Activated CD4-positive, CD25-positive, alpha-beta regulatory T cell treated with anti-CD3 and anti-CD28 coated beads, Interleukin-2, amount 50 U/mL, for 16 hours (primary cell): Measurements from ENCODE around the gene DCP1A.
"Not testable (repeated sequence)": the region's sequence is repeated elsewhere in the genome, so short reads cannot be mapped to it uniquely, and the experiment has no call there.

ENCODE experiments used
- DNase-seq: peaks from one replicate; pipeline ENCODE4 v3.0.0-alpha.2; 2020; ENCODE audit warnings: low read depth, low spot score

The DCP1A gene

DNA sequence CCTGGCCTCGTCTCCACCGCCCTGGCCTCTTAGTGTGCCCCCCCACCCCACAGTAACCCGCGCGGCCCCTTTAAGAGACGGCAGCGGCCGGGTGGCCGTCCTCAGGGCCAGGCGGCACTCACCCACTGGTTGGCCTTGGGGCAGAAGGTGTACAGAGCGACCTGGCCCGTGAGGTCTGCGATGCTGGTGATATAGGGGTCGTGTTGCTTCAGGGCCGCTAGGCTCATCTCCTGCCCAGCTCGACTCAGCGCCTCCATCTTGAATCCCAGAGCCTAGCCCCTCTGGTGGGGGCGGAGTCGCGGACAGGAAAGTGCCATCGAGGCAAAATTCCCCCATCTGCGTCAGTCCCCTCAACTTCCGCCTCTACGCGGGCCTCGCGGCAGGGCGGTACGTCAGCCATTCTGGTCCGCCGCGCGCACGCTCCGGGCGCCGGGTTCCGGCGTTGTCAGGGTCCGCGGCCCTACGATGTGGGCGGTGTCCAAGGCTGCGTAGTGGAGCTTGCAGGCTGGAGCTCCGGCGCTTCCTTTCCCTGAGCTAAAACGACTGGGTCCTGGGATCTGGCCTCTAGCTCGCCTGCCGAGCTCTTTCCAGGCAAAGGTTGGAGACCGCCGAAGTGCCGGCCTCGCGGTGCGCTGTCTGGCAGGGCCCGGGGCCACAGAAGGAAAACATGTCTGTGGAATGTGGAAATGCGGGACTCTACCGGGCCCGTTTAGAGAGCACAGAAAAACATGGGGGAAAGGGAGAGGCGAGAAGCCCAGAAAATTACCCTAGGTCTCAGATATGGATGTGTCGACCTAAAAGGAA lies at the start of gene DCP1A:
Gene DCP1A, minus strand, starts transcription at position 283 of the 804 bp plus-strand sequence. Its CDS starts 26 bp downstream, at position 257.
- peak; percentile 90 for DNase-seq

DNA sequence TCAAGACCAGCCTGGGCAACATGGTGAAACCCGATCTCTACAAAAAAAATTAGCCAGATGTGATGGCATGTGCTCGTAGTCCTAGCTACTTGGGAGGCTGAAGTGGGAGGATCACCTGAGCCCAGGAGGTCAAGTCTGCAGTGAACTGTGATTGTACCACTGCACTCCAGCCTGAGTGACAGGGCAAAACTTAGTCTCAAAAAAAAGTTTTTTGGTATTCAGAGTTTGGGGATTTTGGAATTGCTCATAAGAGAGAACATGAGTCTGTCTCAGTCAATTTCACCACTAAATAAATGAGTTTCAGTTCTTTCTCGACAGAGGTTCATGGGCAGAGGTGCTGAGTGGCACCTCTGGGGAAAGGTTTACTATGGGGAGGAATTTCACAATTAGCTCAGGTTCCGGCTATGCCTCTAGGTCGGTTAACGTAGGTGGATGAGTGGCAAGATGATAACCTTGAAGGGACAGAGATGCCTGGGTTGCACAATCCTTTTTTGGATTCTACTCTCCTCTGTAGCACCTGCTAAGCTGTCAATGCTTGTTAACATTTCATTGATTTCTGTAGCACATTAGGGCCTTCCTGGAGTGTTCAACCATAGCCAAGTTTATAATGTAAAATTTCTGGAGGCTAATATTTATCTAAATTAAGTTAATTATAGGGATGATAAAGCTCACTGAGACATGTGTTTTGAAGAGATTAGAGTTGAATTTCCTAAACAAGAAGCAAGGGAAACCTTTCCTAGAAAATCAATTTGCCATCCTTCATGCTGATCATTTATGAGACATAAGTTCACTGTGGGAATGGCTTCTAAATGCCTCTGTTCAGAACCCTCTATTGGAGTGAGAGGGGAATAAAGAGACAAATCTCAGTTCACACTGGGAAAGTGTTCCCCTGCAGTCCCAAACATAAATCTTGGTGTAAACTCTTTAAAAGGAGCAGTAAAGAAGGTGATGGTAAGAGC lies 37.4 kb upstream of the DCP1A start:
- no peak for DNase-seq

DNA sequence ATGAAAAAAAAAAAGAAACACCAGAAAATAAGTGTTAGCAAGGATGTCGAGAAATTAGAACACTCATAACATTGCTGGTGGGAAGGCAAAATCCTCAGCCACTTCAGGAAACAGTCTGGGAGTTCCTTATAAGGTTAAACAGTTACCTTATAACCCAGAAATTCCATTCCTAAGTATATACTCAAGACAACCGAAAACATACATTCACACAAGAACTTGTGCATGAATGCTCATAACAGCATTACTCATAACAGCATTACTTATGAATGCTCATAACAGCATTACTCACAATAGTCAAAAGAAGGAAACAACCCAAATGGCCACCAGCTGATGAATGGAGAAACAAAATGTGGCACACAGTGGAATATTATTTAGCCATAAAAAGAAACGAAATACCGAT lies 34.8 kb upstream of the DCP1A start:
- no peak for DNase-seq

DNA sequence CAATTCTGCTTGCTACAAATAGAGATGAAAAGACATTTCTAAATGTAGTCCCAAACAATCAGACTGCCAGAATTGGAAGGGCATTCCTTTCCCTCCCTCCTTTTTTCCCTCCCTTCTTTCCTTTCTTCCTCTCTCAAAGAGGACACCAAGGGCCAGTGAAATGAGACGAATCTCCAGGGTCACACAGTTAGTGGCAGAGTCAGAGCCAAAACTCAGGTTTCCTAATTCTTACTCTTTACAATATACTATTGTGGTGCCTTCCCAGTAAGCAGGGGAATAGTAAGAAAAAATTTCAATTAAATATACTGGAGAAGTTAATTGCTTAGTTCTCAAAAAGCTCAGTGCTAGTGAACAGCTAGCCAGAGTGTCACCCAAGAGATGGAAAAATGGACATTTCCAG lies 33.0 kb upstream of the DCP1A start:
- DNase-seq = no peak

DNA sequence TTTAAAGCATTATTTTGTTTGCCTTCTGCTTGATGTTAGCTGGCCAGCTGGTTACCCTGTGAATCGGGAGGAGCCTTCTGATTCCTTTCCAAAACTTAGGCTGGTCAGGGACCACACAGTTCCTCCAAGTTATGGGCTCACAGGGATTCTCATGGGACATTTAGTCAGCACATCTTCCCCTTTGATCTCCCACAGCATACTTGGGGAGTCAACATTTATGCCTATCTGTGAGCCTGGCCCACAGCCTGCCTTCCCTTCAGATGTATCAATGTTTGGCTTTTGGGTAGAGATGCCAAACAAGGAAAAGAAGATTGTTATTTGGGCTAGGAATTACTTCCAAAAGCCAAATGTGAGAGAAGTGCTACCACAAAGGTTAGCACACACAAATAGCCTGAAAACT lies 32.6 kb upstream of the DCP1A start:
- no peak for DNase-seq

DNA sequence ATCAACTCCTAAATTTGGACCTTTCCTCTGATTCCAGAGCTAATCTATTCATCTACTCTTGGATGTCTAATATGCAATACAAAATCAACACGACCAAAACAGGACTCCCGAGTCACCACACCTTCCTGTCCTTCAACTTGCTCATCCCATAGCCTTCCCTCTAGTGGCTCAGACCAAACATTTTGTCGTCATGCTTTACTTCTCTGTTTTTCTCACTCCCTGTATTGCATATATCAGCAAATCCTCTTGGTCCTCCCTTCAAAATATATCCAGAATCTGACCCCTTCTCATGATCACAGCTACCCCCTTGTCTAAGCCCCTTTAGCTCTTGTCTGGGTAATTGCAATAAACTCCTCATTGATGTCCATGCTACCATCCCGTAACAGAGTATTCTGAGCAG lies 30.5 kb upstream of the DCP1A start:
- no peak for DNase-seq

DNA sequence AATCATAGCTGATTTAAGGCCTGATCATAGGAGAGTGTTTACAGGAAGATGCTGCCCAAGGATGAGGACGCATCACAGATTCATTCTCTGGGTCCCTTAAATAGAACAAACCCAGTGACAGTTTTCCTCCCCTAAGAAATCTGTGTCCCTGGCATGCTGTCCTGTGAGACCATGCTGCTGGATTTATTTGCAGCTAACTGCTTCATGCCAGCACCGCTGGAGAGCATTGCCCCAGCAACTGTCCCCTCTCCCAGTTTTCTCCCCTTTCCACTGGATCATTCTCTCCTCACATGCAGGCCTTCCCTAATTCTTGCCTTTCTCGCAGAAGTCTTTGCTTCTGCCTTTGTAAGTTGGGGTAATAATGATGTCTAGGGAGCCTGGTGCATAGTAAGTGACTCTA lies 29.3 kb upstream of the DCP1A start:
- DNase-seq = no peak

DNA sequence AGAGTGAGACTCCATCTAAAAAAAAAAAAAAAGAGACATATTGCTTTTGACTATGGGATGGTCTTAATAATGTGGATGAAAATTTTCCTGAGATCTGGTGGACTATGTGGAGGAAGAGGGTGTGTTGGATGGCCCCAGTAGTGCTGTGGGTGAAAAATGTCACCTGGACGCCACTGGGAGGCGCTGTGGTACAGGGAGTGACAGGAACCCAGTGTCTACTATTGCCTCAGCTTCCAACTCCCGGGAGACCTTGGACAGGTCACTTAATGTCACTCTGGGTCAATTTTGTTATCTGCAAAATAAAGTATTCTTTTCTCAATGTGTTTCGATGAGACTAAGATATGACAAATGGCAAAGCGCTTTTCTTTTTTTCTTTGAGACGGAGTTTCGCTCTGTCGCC lies 27.7 kb upstream of the DCP1A start:
- DNase-seq = no peak

DNA sequence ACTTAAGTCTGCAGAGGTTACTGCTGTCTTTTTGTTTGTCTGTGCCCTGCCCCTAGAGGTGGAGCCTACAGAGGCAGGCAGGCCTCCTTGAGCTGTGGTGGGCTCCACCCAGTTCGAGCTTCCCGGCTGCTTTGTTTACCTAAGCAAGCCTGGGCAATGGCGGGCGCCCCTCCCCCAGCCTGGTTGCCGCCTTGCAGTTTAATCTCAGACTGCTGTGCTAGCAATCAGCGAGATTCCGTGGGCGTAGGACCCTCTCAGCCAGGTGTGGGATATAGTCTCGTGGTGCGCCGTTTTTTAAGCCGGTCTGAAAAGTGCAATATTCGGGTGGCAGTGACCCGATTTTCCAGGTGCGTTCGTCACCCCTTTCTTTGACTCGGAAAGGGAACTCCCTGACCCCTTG lies 23.4 kb upstream of the DCP1A start:
- not testable (repeated sequence) for DNase-seq

DNA sequence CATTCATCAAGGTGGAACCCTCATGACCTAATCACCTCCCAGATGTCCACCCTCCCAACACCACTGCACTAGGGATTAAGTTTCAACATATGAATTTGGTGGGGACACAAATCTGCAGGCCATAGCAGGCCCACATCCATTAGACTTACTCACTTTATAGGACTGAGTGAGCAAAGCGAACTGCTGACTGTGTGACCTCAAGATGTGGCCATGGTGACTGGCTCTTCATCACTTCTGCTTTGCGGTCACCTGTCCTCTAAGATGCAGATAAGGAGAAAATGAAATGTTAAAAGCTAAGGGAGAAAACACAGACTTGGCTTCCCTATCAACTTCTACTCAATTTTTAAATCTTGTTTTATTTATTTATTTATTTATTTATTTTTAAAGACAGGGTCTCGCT lies 14.5 kb upstream of the DCP1A start:
- DNase-seq = no peak

DNA sequence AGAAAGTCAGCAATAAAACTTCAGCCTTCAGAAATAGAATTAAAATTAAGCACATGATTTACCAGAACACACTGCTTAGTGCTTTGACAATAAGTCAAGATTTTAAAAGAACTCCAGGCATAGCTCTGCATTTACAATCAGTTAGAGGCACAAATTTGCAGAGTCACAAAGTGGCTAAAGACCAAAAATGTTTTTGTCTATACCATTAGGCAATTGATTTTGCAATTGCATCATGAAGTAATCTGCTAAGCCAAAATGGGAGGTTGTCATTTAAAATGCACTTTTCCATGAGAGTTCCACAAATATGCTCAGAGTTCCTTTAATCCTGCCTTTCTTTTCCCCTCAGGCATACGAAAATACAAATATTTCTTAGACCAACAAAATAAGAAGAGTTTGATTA lies 10.1 kb upstream of the DCP1A start:
- DNase-seq = no peak

DNA sequence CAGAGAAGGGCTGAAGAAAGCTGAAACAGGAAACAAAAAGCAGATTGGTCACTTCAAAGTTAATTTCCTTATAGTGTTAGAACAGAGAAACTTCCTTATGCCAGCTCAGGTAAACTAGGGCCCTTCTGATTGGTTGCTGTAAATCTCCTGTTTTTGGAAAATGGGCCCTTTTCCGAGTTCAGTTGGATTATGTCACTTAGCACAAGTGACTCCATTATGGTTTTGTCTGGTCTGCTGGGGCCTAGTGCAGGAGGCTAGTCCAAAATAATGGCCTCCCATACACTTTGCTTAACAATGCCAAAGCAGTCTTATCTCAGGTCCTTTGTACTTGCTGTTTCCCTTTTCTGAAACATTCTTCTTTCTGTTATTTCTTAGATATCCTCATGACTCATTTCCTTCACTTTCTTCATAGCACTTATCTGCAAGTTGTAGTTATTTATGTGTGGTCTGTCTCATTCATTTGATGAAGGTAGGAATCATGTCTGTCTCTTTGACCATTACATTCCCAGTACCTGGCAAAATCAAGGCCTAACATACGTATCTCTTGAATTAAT lies 7.7 kb upstream of the DCP1A start:
- DNase-seq = no peak

DNA sequence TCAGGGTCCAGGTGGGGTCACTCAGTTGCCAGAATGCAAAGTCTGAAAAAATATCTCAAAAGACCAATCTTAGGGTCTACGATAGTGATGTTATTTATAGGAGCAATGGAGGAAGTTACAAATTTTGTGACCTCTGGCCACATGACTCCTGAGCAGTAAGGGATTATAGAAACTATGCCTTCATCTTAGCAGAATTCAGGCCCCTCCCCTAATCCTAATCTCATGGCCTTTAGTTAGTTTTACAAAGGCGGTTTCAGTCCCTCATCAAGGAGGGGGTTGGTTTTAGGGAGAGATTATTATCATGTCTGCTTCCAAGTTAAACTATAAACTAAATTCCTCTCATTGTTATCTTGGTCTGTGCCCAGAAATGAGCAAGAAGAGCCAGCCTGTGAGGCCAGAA lies 5.9 kb upstream of the DCP1A start:
- DNase-seq = no peak

DNA sequence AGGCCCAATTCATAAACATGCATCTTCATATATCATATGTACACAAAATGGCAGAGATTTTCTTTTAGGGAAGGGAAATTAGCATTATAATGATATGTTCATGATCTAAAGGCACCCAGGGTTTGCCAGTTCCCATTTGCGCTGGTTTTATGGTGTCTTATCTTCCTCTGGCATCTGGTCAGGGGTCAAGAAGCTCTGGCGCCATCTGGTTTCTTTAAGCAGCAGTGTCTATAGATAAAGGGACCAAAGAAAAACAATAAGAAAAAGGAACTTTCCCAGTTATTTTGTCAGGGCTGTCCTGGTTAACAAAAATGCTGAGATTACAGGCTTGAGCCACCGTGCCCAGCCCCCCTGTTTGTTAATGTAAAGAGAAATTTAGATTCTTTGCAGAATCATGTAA lies 3.3 kb upstream of the DCP1A start:
- DNase-seq = no peak

DNA sequence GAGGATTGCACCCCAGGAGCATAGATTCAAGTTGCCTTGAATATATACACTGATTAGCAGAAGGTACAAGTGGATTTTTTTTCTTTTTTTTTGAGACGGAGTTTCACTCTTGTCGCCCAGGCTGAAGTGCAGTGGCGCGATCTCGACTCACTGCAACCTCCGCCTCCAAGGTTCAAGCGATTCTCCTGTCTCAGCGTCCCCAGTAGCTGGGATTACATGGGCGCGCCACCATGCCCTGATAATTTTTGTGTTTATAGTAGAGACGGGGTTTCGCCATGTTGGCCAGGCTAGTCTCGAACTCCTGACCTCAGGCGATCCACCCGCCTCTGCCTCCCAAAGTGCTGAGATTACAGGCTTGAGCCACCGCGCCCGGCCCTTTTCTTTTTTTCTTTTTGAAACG lies 775 bp upstream of the DCP1A start:
- DNase-seq = not testable (repeated sequence)

DNA sequence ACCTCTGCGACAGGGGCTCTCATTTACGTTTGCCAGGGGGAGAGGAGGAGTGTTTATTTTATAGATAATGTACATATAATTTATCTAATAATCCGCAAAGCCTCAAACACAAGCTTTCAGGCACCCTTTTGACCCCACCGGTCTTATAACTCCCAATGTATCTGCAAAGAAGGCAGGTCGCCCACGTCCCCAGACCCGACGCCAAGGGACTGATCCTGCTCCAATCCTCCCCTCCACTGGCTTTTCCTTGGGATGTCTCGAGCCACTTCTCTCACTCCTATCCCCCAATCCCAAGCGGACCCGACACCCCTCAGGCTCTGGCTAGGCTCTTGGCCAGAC lies 452 bp downstream of the DCP1A start:
- no peak for DNase-seq

DNA sequence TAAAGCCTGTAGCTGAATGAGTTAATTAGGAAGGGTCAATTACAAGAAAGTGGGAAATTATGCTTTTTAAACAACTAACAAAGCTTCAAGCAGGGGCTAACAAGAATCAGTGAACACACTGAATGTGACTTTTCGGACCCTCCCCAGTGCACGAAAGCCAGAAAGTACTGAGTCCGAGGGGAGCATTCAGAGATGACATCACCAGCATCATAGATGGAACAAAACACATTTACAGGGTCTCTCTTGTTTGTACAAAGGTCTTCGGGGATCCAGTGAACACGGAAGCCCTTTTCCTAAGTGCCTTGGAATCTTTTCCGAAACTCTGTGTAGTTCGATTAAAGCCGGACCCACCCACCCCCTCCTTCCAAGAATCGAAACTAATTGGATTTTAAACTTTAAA lies 829 bp downstream of the DCP1A start:
- no peak for DNase-seq

DNA sequence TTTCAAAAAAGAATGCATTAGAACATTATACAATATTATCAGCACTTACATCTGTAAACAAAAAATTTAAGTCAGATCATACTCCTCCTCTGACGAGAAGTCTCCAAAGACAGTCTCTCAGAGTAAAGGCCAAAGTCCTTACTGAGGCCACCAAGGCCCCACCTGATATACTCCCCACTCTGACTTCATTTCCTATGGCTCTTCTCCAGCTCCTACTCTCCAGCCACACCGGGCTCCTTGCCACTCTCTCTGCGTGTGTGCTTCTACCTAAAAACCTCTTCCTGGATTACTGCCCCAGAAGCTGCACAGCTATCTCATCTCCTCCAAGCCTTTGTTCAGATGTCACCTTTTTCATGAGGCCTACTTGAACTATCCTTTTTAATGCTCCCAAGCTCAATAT lies 5.0 kb downstream of the DCP1A start:
- DNase-seq = no peak

DNA sequence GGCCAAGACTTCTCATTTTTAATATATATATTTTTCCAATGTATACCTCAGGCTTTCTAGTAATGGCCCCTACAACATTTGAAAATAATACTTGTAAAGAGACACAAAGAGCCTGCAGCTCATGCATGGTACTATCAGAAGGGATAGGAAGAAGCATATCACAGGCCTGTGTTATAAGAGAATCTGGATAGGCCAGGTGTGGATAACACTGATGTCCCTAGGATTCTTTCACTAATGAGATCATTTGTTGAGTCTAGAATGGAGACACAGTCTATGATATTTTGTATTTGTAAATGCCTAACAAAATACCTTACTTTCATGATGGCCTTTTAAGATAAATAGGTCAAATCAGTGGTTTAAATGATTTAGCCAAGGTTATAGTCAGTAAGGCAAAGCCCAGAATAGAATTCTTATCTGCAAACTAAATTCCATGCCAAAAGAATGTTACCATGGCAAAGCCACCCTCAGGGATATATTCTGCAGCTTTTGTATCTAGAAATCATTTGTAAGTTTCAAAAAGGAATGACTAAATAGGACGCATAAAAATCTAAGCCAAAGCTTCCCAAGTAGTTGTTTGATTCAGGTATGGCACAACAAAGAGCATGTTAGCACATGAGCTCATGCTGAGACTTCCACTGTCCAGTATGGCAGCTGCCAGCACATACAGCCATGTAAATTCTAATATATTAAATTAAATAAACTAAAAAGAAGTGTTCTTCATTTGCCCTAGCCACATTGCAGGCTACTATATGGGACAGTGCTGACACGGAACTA lies 10.0 kb downstream of the DCP1A start:
- no peak for DNase-seq

DNA sequence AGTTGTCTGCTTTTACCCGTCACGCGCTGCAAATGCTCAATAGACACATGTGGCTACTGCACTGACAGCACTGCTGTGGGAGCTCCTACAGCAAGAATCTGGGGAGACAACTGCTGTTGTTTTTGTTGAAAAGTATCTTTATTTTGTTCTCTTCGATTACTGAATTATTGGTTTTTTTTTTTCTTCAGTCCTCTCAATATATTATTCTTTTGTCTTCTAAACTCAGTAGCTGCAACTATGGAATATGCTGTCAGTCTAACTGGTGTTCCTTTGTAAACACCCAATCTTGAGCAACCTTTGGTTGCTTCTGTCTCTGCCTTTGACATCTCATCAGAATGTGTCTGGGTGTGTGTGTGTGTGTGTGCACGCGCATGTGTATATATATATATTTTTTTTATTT lies 12.6 kb downstream of the DCP1A start:
- DNase-seq = no peak

DNA sequence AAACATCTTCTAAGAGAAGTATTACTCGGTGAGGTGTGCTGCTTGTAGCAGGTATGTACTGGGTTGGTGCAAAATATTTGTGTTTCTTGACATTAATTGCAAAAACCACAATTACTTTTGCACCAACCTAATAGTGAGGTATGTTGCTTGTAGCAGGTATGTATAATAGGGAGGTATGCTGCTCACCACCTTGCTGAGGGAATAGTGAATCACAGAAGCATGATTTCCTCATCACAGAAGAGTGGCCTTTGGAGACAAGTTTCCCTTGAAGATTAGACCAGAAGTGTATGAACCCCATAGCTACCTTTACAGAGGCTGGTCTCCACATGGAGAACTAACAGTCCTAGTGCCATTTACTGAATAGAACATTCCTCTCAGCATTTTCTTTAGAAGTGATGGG lies 15.5 kb downstream of the DCP1A start:
- no peak for DNase-seq

DNA sequence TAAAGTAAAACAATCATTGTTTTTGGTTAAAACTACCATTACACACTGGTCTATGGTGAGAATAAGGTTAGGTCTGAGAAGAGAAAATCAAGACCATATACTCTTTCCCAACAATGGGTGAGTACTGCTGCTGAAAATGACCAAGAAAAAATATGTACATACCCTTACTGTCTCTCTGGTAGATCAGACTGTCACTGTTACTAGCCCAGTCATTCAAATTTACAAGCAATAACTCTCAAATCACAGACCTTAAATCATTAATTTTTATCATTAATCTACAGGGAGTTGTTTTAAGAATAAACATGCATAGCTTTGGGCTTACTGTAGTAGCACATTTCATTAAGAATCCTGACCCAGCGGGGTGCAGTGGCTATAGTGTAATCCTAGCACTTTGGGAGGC lies 17.4 kb downstream of the DCP1A start:
- DNase-seq = no peak
